Neuronal stem cell (in vitro differentiated cells): ENCODE results near the gene KIF12.

Experiments used
- DNase-seq: peaks from one replicate; pipeline ENCODE4 v3.0.0-alpha.2; 2013; ENCODE audit warnings: low spot score
- H2AFZ ChIP-seq: one replicate; pipeline ENCODE4 v1.6.1; 2013; ENCODE audit warnings: mild to moderate bottlenecking, low read length, inconsistent platforms
- H2AK5ac ChIP-seq: 2 replicates; pipeline ENCODE4 v1.6.1; 2013; ENCODE audit warnings: low read depth, mild to moderate bottlenecking, inconsistent platforms, low read length, moderate library complexity, mixed read lengths
- H2BK120ac ChIP-seq: 2 replicates; pipeline ENCODE4 v1.6.1; 2013; ENCODE audit warnings: low read depth, mild to moderate bottlenecking, inconsistent platforms, low read length, moderate library complexity, mixed read lengths
- H2BK12ac ChIP-seq: one replicate; pipeline ENCODE4 v1.6.1; 2013; ENCODE audit warnings: low read length, inconsistent platforms
- H2BK15ac ChIP-seq: 2 replicates; pipeline ENCODE4 v1.6.1; 2013; ENCODE audit warnings: mild to moderate bottlenecking, low read length, inconsistent platforms, mixed read lengths
- H2BK5ac ChIP-seq: one replicate; pipeline ENCODE4 v1.6.1; 2013; ENCODE audit warnings: inconsistent platforms, mild to moderate bottlenecking, low read length, moderate library complexity
- H3K14ac ChIP-seq: one replicate; pipeline ENCODE4 v1.6.1; 2013; ENCODE audit warnings: low read length, inconsistent platforms
- H3K18ac ChIP-seq: 2 replicates; pipeline ENCODE4 v1.6.1; 2013; ENCODE audit warnings: low read length, inconsistent platforms
- H3K23ac ChIP-seq: 2 replicates; pipeline ENCODE4 v1.6.1; 2013; ENCODE audit warnings: low read depth, mild to moderate bottlenecking, mixed read lengths, low read length, inconsistent platforms; ENCODE audit not compliant: poor library complexity
- H3K27ac ChIP-seq: replicated peaks from 3 replicates; pipeline ENCODE4 v1.5.1; 2013; ENCODE audit warnings: low read length, inconsistent platforms
- H3K27me3 ChIP-seq, 3 experiments: 2 replicates each; pipeline ENCODE4 v1.6.1; 2013; ENCODE audit warnings: low read length in 3 of 3, mild to moderate bottlenecking in 2 of 3, inconsistent platforms in 1 of 3, low read depth in 1 of 3, mixed read lengths in 1 of 3, moderate library complexity in 1 of 3; ENCODE audit not compliant: control insufficient read depth in 3 of 3, insufficient read depth in 3 of 3
- H3K36me3 ChIP-seq, 2 donors: replicated peaks in 1 of 2; 2 replicates each; pipeline ENCODE4 v1.6.1; 2013; ENCODE audit warnings: low read length in 2 of 2; ENCODE audit not compliant: control insufficient read depth in 2 of 2, insufficient read depth in 2 of 2
- H3K4ac ChIP-seq: 2 replicates; pipeline ENCODE4 v1.6.1; 2013; ENCODE audit warnings: inconsistent platforms, mild to moderate bottlenecking, low read length, moderate library complexity
- H3K4me1 ChIP-seq, 2 donors: 1 replicate in 1 of 2; 2 replicates in 1 of 2; pipeline ENCODE4 v1.6.1; 2013; ENCODE audit warnings: low read length in 2 of 2, low read depth in 1 of 2; ENCODE audit not compliant: control insufficient read depth in 2 of 2, insufficient read depth in 1 of 2
- H3K4me2 ChIP-seq: one replicate; pipeline ENCODE4 v1.6.1; 2013; ENCODE audit warnings: mild to moderate bottlenecking, low read length, inconsistent platforms; ENCODE audit not compliant: insufficient read depth, poor library complexity, severe bottlenecking
- H3K4me3 ChIP-seq, 2 donors: 2 replicates each; pipeline ENCODE4 v1.5.1; 2013; ENCODE audit warnings: low read length in 2 of 2, mild to moderate bottlenecking in 2 of 2, inconsistent platforms in 1 of 2, moderate library complexity in 1 of 2
- H3K79me1 ChIP-seq: one replicate; pipeline ENCODE4 v1.6.1; 2013; ENCODE audit warnings: low read depth, mild to moderate bottlenecking, inconsistent platforms, low read length, moderate library complexity
- H3K9ac ChIP-seq: one replicate; pipeline ENCODE4 v1.6.1; 2013; ENCODE audit warnings: mild to moderate bottlenecking, low read depth, low read length, inconsistent platforms; ENCODE audit not compliant: poor library complexity
- H3K9me3 ChIP-seq, 2 donors: replicated peaks in 1 of 2; 2 replicates each; pipeline versions ENCODE3 to v1.6.1; 2013; ENCODE audit warnings: low read length in 2 of 2, mild to moderate bottlenecking in 2 of 2, inconsistent platforms in 1 of 2, low read depth in 1 of 2, mixed read lengths in 1 of 2, moderate library complexity in 1 of 2; ENCODE audit not compliant: control insufficient read depth in 2 of 2, insufficient read depth in 1 of 2
- H4K8ac ChIP-seq: one replicate; pipeline ENCODE4 v1.6.1; 2013; ENCODE audit warnings: low read depth, mild to moderate bottlenecking, inconsistent platforms, low read length, moderate library complexity
- H4K91ac ChIP-seq: one replicate; pipeline ENCODE4 v1.6.1; 2013; ENCODE audit warnings: low read length, low read depth, mild to moderate bottlenecking, inconsistent platforms; ENCODE audit not compliant: poor library complexity
- WGBS, 2 donors: extraction: QIAGEN DNeasy Blood & Tissue Kit; methylation state at CpG; one replicate each; pipeline ENCODE4 v1.1.7; 2013; ENCODE audit warnings: missing lambda C conversion rate in 2 of 2, mixed read lengths in 1 of 2; ENCODE audit not compliant: insufficient read length in 2 of 2, insufficient replicate concordance in 1 of 2; ENCODE audit errors: extremely low coverage in 2 of 2; 5-methylcytosine and 5-hydroxymethylcytosine counted together

Gene KIF12

DNA sequence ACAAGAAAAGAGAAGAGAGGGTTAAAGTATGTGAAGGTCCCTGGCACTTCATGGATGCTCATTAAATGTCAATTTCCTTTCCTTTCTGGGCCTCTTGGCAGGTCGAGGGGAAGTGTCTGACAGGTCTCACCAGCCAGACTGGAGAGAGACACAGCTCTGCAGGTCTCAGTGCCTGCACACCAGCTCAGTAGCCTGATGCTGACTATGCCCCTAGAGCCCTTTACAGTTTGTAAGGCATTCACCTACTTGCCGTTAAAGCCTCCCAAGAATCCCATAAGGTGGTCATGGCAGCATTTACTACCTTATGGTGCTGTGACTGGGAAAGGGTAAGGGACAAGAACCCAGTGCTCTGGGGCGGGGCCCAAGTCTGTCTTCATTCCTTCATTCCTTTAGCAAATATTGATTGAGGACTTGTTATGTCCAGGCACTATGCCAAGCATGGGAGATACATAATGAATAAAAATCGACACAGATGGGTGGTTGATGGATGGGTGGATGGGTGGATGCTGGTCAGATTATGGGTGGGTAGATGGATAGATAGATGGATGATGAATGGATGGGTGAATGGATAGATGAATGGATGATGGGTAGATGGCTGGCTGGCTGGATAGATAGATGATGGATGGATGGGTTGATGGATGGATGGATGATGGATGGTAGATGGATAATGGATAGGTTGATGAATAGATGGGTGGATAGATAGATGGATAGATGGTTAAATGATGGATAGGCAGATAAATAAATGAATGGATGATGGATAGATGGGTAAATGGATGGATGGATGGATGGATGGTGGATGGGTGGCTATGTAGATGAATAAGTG is 21.3 kb upstream of the KIF12 start:
- H3K18ac ChIP-seq = no peak overlapping the region
- H3K4me1 ChIP-seq = peaks cover 11 to 12% of the 10 kb centered on the region in 2 donors
- H3K36me3 ChIP-seq = no peaks in the 10 kb centered on the region
- no peak overlapping the region for H2BK120ac ChIP-seq
- H2AK5ac ChIP-seq = no peak overlapping the region
- no peak overlapping the region for H3K14ac ChIP-seq
- peaks cover 0 to 44% (median 0%) of the 10 kb centered on the region in 3 experiments for H3K27me3 ChIP-seq
- H3K9me3 ChIP-seq = no peaks in the 10 kb centered on the region
- H3K79me1 ChIP-seq = no peaks in the 10 kb centered on the region
- no peak overlapping the region for H4K8ac ChIP-seq
- no peak overlapping the region for H3K4me2 ChIP-seq
- no peak for DNase-seq
- no peak overlapping the region for H3K9ac ChIP-seq
- H2BK12ac ChIP-seq = no peak overlapping the region
- H3K23ac ChIP-seq = no peak overlapping the region
- no peak overlapping the region for H3K4me3 ChIP-seq
- H2AFZ ChIP-seq = no peak overlapping the region
- no peak overlapping the region for H2BK15ac ChIP-seq
- no peak overlapping the region for H2BK5ac ChIP-seq
- H4K91ac ChIP-seq = no peak overlapping the region
- no CpG with 5 or more reads among the region's 4 CpGs for WGBS, 2 donors
- H3K4ac ChIP-seq = no peak overlapping the region
- H3K27ac ChIP-seq = no peak overlapping the region

GRCh38 chr9:114119242-114120191 is 20.4 kb upstream of the KIF12 start:
- no peak overlapping the region for H2BK120ac ChIP-seq
- H3K14ac ChIP-seq = no peak overlapping the region
- no peak overlapping the region for H2AK5ac ChIP-seq
- H2AFZ ChIP-seq = no peak overlapping the region
- no peak overlapping the region for H3K9ac ChIP-seq
- H3K4ac ChIP-seq = no peak overlapping the region
- DNase-seq = no peak
- H4K91ac ChIP-seq = no peak overlapping the region
- no CpG with 5 or more reads among the region's 9 CpGs for WGBS, 2 donors
- H3K36me3 ChIP-seq = no peaks in the 10 kb centered on the region
- H2BK5ac ChIP-seq = no peak overlapping the region
- H2BK15ac ChIP-seq = no peak overlapping the region
- no peak overlapping the region for H3K4me3 ChIP-seq
- H3K27ac ChIP-seq = no peak overlapping the region
- peaks cover 11 to 12% of the 10 kb centered on the region in 2 donors for H3K4me1 ChIP-seq
- H4K8ac ChIP-seq = no peak overlapping the region
- no peak overlapping the region for H2BK12ac ChIP-seq
- no peak overlapping the region for H3K23ac ChIP-seq
- H3K18ac ChIP-seq = no peak overlapping the region
- no peaks in the 10 kb centered on the region for H3K79me1 ChIP-seq
- no peaks in the 10 kb centered on the region for H3K9me3 ChIP-seq
- peaks cover 0 to 44% (median 0%) of the 10 kb centered on the region in 3 experiments for H3K27me3 ChIP-seq
- no peak overlapping the region for H3K4me2 ChIP-seq

DNA sequence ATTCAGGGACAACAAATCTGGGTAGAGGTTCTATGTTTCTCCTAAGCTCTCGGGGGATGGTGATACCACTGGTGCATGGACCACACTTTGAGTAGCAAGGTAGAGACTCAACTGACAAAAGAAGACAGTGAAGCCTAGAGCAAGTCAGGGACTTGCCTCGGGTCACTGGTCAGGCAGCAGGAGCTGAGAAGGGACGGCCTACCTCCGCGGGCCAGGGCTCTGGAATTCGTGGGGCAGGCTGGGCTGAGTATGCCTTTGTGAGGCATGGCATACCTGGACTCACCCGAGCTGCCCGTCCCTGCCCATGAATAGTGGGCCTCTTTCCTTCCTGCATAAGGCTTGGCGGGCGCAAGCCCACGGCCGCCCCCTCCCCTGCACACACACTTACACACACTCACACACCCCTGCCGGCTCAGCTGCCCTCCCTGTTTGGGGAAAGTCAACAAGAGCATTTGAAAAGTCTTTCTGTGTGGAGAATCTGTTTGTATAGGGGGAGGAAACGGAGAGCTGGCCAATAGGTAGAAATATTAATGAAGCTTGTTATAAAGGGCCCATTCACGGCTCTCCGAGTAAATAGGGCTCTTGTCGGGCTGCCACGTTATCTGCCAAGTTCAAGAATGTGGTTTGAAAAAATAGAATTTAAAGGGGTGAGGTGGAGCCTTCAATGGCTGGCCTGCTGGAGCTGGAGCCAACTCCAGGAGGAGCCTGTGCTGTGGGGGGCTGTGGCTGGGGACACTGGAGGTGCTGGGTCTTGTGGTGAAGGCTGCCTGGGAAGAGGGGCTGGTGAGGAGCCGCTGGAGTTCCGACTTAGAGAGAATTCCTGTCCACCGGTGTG is 19.1 kb upstream of the KIF12 start:
- H3K79me1 ChIP-seq = no peaks in the 10 kb centered on the region
- no peak overlapping the region for H3K4me3 ChIP-seq
- no peak overlapping the region for H2BK120ac ChIP-seq
- H3K14ac ChIP-seq = no peak overlapping the region
- no peak overlapping the region for H3K4me2 ChIP-seq
- H2BK5ac ChIP-seq = no peak overlapping the region
- no peak overlapping the region for H4K91ac ChIP-seq
- no peak overlapping the region for H2BK12ac ChIP-seq
- H3K4me1 ChIP-seq = peaks cover 6 to 12% of the 10 kb centered on the region in 2 donors
- H4K8ac ChIP-seq = no peak overlapping the region
- no peak overlapping the region for H3K23ac ChIP-seq
- H3K36me3 ChIP-seq = no peaks in the 10 kb centered on the region
- H3K18ac ChIP-seq = peak overlapping the region; percentile 36
- no peak overlapping the region for H3K9ac ChIP-seq
- no peaks in the 10 kb centered on the region for H3K9me3 ChIP-seq
- no peak for DNase-seq
- H2BK15ac ChIP-seq = no peak overlapping the region
- no peak overlapping the region for H3K4ac ChIP-seq
- no peak overlapping the region for H3K27ac ChIP-seq
- H2AK5ac ChIP-seq = no peak overlapping the region
- H3K27me3 ChIP-seq = peaks cover 0 to 41% (median 0%) of the 10 kb centered on the region in 3 experiments
- peak overlapping the region; percentile 8 for H2AFZ ChIP-seq
- WGBS, 2 donors = no CpG with 5 or more reads among the region's 21 CpGs
